HG02981 (cell line): ENCODE measurements around the gene AFF1.
A peak's percentile ranks its signal among the peaks of the same experiment; 100 is the strongest.
"Not testable (repeated sequence)": the region's sequence is repeated elsewhere in the genome, so short reads cannot be mapped to it uniquely, and the experiment has no call there.

Experiments used
- ATAC-seq: cut with Tn5 transposase; IDR thresholded peaks from one replicate; pipeline ENCODE4 v1.9.1; 2021; ENCODE audit warnings: mild to moderate bottlenecking, moderate library complexity; ENCODE audit not compliant: unreplicated experiment

Gene AFF1

GRCh38 chr4:86975927-86976326, 41.1 kb downstream of the AFF1 start:
- ATAC-seq: no peak

GRCh38 chr4:86976801-86977485, 42.1 kb downstream of the AFF1 start:
- ATAC-seq: no peak

GRCh38 chr4:86977621-86978184, 42.9 kb downstream of the AFF1 start:
- ATAC-seq: peak; percentile 90

GRCh38 chr4:86978709-86979108, 43.9 kb downstream of the AFF1 start:
- no peak for ATAC-seq

- no peak for ATAC-seq
Measured at GRCh38 chr4:86980230-86980629, 45.4 kb downstream of the AFF1 start.

GRCh38 chr4:86981789-86982188, 47.0 kb downstream of the AFF1 start:
- peak; percentile 42 for ATAC-seq

GRCh38 chr4:86985852-86986251, 51.0 kb downstream of the AFF1 start:
- ATAC-seq: not testable (repeated sequence)

- ATAC-seq: not testable (repeated sequence)
Measured at GRCh38 chr4:86989658-86990057, 54.8 kb downstream of the AFF1 start.

- no peak for ATAC-seq
Measured at GRCh38 chr4:86990510-86990909, 55.7 kb downstream of the AFF1 start.

- no peak for ATAC-seq
Measured at GRCh38 chr4:86991994-86992393, 57.2 kb downstream of the AFF1 start.

GRCh38 chr4:86993909-86994681, 59.3 kb downstream of the AFF1 start:
- no peak for ATAC-seq

GRCh38 chr4:86994686-86995085, 59.9 kb downstream of the AFF1 start:
- ATAC-seq: no peak

GRCh38 chr4:86996510-86996909, 61.7 kb downstream of the AFF1 start:
- not testable (repeated sequence) for ATAC-seq

GRCh38 chr4:86999136-86999643, 64.4 kb downstream of the AFF1 start:
- ATAC-seq: no peak

GRCh38 chr4:87002682-87003043, 67.9 kb downstream of the AFF1 start:
- ATAC-seq: no peak

- ATAC-seq: no peak
Measured at GRCh38 chr4:87003266-87003665, 68.5 kb downstream of the AFF1 start.

- ATAC-seq: no peak
Measured at GRCh38 chr4:87005369-87005689, 70.5 kb downstream of the AFF1 start.

- ATAC-seq: no peak
Measured at GRCh38 chr4:87005690-87006425, 71.0 kb downstream of the AFF1 start.

- ATAC-seq: no peak
Measured at GRCh38 chr4:87006426-87006675, 71.5 kb downstream of the AFF1 start.

GRCh38 chr4:87006676-87007527, 72.1 kb downstream of the AFF1 start:
- ATAC-seq: peak; percentile 74
